ENCODE measurements around the gene ACTC1. TPM values are rescaled to one million over a fixed set of nuclear protein-coding genes. Genes with fewer than 3 reads are reported as not detected.
A peak's percentile ranks its signal among the peaks of the same experiment; 100 is the strongest.

ACTC1 gene
- total RNA-seq, 1 experiment from 2014 or later, result not detected

- TF ChIP-seq CTCF (conservative IDR thresholded peaks at IDR 0.05; ENCODE audit: low read depth, low read length) (no peak), EZH2 (IDR thresholded peaks at IDR 0.05; ENCODE audit: borderline replicate concordance, low read depth, low read length, poor library complexity, severe bottlenecking) (no peak)
- DNase-seq (ENCODE audit: low spot score), result no peak
- Histone ChIP-seq H3K4me1 (ENCODE audit: insufficient read depth, low read length, poor library complexity, severe bottlenecking) (peaks cover 4% of the 10 kb centered on the region), H3K27ac (ENCODE audit: low read depth, low read length, poor library complexity, severe bottlenecking) (no peak overlapping the region), H3K9me3 (ENCODE audit: low read depth, low read length, poor library complexity, severe bottlenecking) (no peaks in the 10 kb centered on the region), H3K36me3 (ENCODE audit: insufficient read depth, low read length, poor library complexity, severe bottlenecking) (no peaks in the 10 kb centered on the region), H3K27me3 (replicated peaks; ENCODE audit: insufficient read depth, low read depth, low read length, poor library complexity) (peaks cover 15% of the 10 kb centered on the region), H3K4me3 (ENCODE audit: low read depth, low read length, poor library complexity, severe bottlenecking) (no peak overlapping the region)
- intact Hi-C loops (cut with micrococcal nuclease; ENCODE audit: unreplicated experiment), result no loop called here
- CTCF ChIA-PET, result no interaction called here
- no TSS peak for BruUV-seq (replicated peaks)
- POLR2A ChIA-PET (ENCODE audit: low non-redundant PET), result no interaction called here
These were observed 7.0 kb upstream of the ACTC1 start for GRCh38 chr15:34802371-34802770.

- intact Hi-C loops (cut with micrococcal nuclease; ENCODE audit: unreplicated experiment), result no loop called here
- BruUV-seq (replicated peaks), result no TSS peak
- ChIA-PET POLR2A (ENCODE audit: low non-redundant PET) (no interaction called here), CTCF (interaction anchor here (0.5 to 0.6 kb wide), 2 partner anchors 53 to 88 kb away, joined by 4 to 8 read pairs; no protein-coding TSS in a partner anchor)
- Histone ChIP-seq H3K27ac (ENCODE audit: low read depth, low read length, poor library complexity, severe bottlenecking) (no peak overlapping the region), H3K27me3 (replicated peaks; ENCODE audit: insufficient read depth, low read depth, low read length, poor library complexity) (peaks cover 40% of the 10 kb centered on the region), H3K9me3 (ENCODE audit: low read depth, low read length, poor library complexity, severe bottlenecking) (no peaks in the 10 kb centered on the region), H3K4me3 (ENCODE audit: low read depth, low read length, poor library complexity, severe bottlenecking) (peak overlapping the region; percentile 20), H3K36me3 (ENCODE audit: insufficient read depth, low read length, poor library complexity, severe bottlenecking) (no peaks in the 10 kb centered on the region), H3K4me1 (ENCODE audit: insufficient read depth, low read length, poor library complexity, severe bottlenecking) (peaks cover 4% of the 10 kb centered on the region)
- no peak for TF ChIP-seq CTCF (conservative IDR thresholded peaks at IDR 0.05; ENCODE audit: low read depth, low read length)
- TF ChIP-seq EZH2 (IDR thresholded peaks at IDR 0.05; ENCODE audit: borderline replicate concordance, low read depth, low read length, poor library complexity, severe bottlenecking), result no peak
- DNase-seq (ENCODE audit: low spot score), result peak; percentile 37
These were observed 4.1 kb upstream of the ACTC1 start for GRCh38 chr15:34799149-34800101.

DNA sequence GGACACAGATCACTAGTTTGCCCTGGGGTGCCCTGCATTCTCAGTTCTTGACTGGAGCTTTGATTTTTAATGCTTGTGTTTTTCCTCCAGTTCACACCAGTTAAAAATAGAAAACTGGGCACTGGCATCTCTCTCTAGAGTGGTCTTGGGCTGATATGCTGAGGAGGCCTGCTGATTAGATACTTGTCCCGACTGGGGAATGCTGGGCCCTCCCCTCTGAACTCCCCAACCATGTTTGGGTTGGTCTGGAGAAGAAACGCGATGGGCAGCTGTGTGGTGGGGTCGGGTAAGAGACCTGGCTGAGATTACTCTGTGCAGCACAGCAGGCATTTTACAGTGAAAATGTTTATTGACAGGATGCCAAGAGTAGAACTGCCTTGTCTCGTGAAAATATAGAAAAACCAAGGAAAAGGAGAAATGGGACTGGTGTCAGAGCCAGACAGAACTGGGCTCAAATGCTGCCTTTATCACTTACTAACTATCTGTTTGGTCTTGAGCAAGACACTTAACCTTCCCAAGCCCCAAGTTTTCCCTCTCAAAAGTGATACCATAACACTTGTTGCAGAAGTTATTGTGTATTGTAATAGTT, 1.6 kb upstream of the ACTC1 start:
- H3K27ac ChIP-seq (ENCODE audit: low read depth, low read length, poor library complexity, severe bottlenecking), result no peak overlapping the region

More for the DNA sequence above, 1.6 kb upstream of the ACTC1 start:
- Histone ChIP-seq H3K36me3 (ENCODE audit: insufficient read depth, low read length, poor library complexity, severe bottlenecking) (no peaks in the 10 kb centered on the region), H3K27me3 (replicated peaks; ENCODE audit: insufficient read depth, low read depth, low read length, poor library complexity) (peaks cover 64% of the 10 kb centered on the region), H3K9me3 (ENCODE audit: low read depth, low read length, poor library complexity, severe bottlenecking) (no peaks in the 10 kb centered on the region), H3K4me3 (ENCODE audit: low read depth, low read length, poor library complexity, severe bottlenecking) (no peak overlapping the region), H3K4me1 (ENCODE audit: insufficient read depth, low read length, poor library complexity, severe bottlenecking) (peaks cover 4% of the 10 kb centered on the region)
- no peak for TF ChIP-seq EZH2 (IDR thresholded peaks at IDR 0.05; ENCODE audit: borderline replicate concordance, low read depth, low read length, poor library complexity, severe bottlenecking)
- no peak for TF ChIP-seq CTCF (conservative IDR thresholded peaks at IDR 0.05; ENCODE audit: low read depth, low read length)
- POLR2A ChIA-PET (ENCODE audit: low non-redundant PET), result no interaction called here
- intact Hi-C loops (cut with micrococcal nuclease; ENCODE audit: unreplicated experiment), result no loop called here
- no TSS peak for BruUV-seq (replicated peaks)
- no peak for DNase-seq (ENCODE audit: low spot score)
- CTCF ChIA-PET, result no interaction called here

Measured in A673 (cell line).